ENCODE results near the gene LPCAT3. TPM values are rescaled to one million over a fixed set of nuclear protein-coding genes. Genes with fewer than 3 reads are reported as not detected.
A peak's percentile ranks its signal among the peaks of the same experiment; 100 is the strongest.

Gene LPCAT3
- total and polyA plus RNA-seq, 2 of the 4 experiments (the other 2 are of a cell fraction): 7.0 to 18.6 TPM

DNA sequence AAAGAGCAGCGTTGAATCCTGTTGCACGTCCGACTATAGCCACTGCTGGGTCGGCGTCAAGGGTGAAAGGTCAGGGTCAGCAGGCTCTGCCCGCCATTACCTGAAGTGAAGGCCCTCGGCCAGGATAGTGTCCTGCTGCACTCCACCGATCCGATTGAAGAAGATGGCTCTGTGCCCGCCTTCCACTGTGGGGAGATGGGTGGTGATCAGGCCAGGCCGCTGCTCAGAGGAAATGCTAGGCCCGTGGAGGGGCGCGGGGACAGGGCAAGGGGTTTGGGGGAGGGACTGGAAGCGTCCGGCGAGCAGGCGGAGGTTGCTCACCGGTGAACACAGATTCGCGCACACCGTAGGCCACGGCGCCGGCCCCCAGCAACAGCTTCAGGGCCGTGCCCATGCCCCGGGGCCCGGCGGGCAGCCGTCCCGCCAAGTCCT is 48.2 kb downstream of the LPCAT3 start:
- Histone ChIP-seq H4K20me1 (ENCODE audit: insufficient read depth, low read length) (no peaks in the 10 kb centered on the region), H3K4me3 (ENCODE audit: insufficient read depth, low read depth, low read length) (peak overlapping the region; percentile 66), H3K18ac (ENCODE audit: low read depth, low read length) (no peak overlapping the region), H2BK120ac (ENCODE audit: low read depth, low read length) (no peak overlapping the region), H2BK15ac (ENCODE audit: low read depth, low read length) (no peak overlapping the region), H3K4ac (ENCODE audit: low read depth, low read length) (peak overlapping the region; percentile 94), H3K4me2 (ENCODE audit: low read depth, low read length) (peak overlapping the region; percentile 91), H3K14ac (replicated peaks; ENCODE audit: low read depth, low read length) (peak overlapping the region; percentile 86), H3K79me1 (ENCODE audit: low read depth in 1 of 2, low read length in 2 of 2) (peaks cover 26 to 67% of the 10 kb centered on the region in 2 experiments), H2BK20ac (ENCODE audit: low read depth, low read length) (no peak overlapping the region), H2BK5ac (ENCODE audit: low read depth, low read length, poor library complexity, severe bottlenecking) (peak overlapping the region; percentile 72), H3K56ac (ENCODE audit: extremely low read depth, insufficient read depth, low read length) (peak overlapping the region; percentile 58), H3K4me1 (ENCODE audit: control insufficient read depth, insufficient read depth, low read length) (peaks cover 4% of the 10 kb centered on the region), H3K9me3 (ENCODE audit: control insufficient read depth, insufficient read depth, low read length) (no peaks in the 10 kb centered on the region), H2AFZ (replicated peaks; ENCODE audit: low read length, poor library complexity) (peak overlapping the region; percentile 97), H2AK9ac (replicated peaks; ENCODE audit: low read depth, low read length, poor library complexity) (peak overlapping the region; percentile 96), H3K9ac (ENCODE audit: low read depth, low read length) (peak overlapping the region; percentile 97), H4K8ac (ENCODE audit: low read depth in 2 of 2, low read length in 2 of 2) (peak overlapping the region; percentile 97 to 98), H3K27ac (ENCODE audit: insufficient read depth, low read length) (peak overlapping the region; percentile 76), H3K36me3 (ENCODE audit: control insufficient read depth, insufficient read depth, low read length) (peaks cover 43% of the 10 kb centered on the region), H3K27me3 (ENCODE audit: control insufficient read depth, insufficient read depth, low read length) (no peaks in the 10 kb centered on the region), H3K23ac (ENCODE audit: low read depth, low read length) (peak overlapping the region; percentile 84; the same call in 1 of the 2 replicates), H4K5ac (ENCODE audit: low read depth, low read length) (peak overlapping the region; percentile 43), H3K9me1 (ENCODE audit: insufficient read depth, low read length) (no peaks in the 10 kb centered on the region), H4K91ac (ENCODE audit: insufficient read depth, low read depth, low read length) (peak overlapping the region; percentile 91), H2AK5ac (ENCODE audit: low read depth, low read length) (peak overlapping the region; percentile 96)
- WGBS, 2 experiments (ENCODE audit: extremely low coverage in 2 of 2, insufficient read length in 1 of 2): 0% methylated on average over 9 of the region's 31 CpGs; no CpG with 5 or more reads in 1 of the 2 experiments
- dilution Hi-C loops (cut with HindIII; ENCODE audit: low sequenced_read_pairs, unreplicated experiment) (no loop called here), intact Hi-C loops (cut with micrococcal nuclease) (loop anchor here (1.0 to 2.0 kb wide), 2 partner anchors 49 to 139 kb away; partner anchors contain the start of genes C1RL and LPCAT3), in situ Hi-C loops (cut with MboI; ENCODE audit: low sequenced_read_pairs) (no loop called here)
- TF ChIP-seq MXI1 (IDR thresholded peaks at IDR 0.05; ENCODE audit: borderline replicate concordance, low read depth, low read length) (no peak), RCOR1 (IDR thresholded peaks at IDR 0.05; ENCODE audit: insufficient replicate concordance, low read length) (no peak), MAFK (IDR thresholded peaks at IDR 0.05; ENCODE audit: low read depth, low read length) (no peak), FOS (IDR thresholded peaks at IDR 0.05; ENCODE audit: low read depth, low read length) (no peak)
- TF ChIP-seq, protein P1, sequence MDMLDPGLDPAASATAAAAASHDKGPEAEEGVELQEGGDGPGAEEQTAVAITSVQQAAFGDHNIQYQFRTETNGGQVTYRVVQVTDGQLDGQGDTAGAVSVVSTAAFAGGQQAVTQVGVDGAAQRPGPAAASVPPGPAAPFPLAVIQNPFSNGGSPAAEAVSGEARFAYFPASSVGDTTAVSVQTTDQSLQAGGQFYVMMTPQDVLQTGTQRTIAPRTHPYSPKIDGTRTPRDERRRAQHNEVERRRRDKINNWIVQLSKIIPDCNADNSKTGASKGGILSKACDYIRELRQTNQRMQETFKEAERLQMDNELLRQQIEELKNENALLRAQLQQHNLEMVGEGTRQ (IDR thresholded peaks at IDR 0.05; ENCODE audit: low read depth, low read length): no peak
- POLR2A ChIA-PET (ENCODE audit: unreplicated experiment): no interaction called here
- TSS peak; percentile 41 for BruUV-seq (replicated peaks)
- DNase-seq: no peak
- CTCF ChIA-PET: no interaction called here
- ATAC-seq (ENCODE audit: low read depth): peak; percentile 40

Measured in IMR-90 (cell line).